Osteocyte (in vitro differentiated cells): ENCODE data around the gene PRSS48. TPM values are rescaled to one million over a fixed set of nuclear protein-coding genes. Genes with fewer than 3 reads are reported as not detected.
"Not testable (repeated sequence)": the region's sequence is repeated elsewhere in the genome, so short reads cannot be mapped to it uniquely, and the experiment has no call there.

Experiments used
- DNase-seq: peaks from one replicate; pipeline ENCODE4 v3.0.0; 2021; ENCODE audit warnings: mixed read lengths; ENCODE audit not compliant: unreplicated experiment; ENCODE audit errors: extremely low spot score
- H3K27ac Mint-ChIP-seq: one replicate; pipeline ENCODE4 v1.8.0; 2021; ENCODE audit warnings: mild to moderate bottlenecking, mixed read lengths; ENCODE audit not compliant: unreplicated experiment
- H3K27me3 Mint-ChIP-seq: one replicate; pipeline ENCODE4 v1.8.0; 2021; ENCODE audit warnings: mixed read lengths; ENCODE audit not compliant: unreplicated experiment
- H3K36me3 Mint-ChIP-seq: one replicate; pipeline ENCODE4 v1.8.0; 2021; ENCODE audit warnings: mixed read lengths; ENCODE audit not compliant: unreplicated experiment
- H3K4me1 Mint-ChIP-seq: one replicate; pipeline ENCODE4 v1.8.0; 2021; ENCODE audit warnings: mixed read lengths; ENCODE audit not compliant: unreplicated experiment
- H3K4me3 Mint-ChIP-seq: one replicate; pipeline ENCODE4 v1.8.0; 2021; ENCODE audit warnings: mild to moderate bottlenecking, moderate library complexity, mixed read lengths; ENCODE audit not compliant: unreplicated experiment
- H3K9me3 Mint-ChIP-seq: one replicate; pipeline ENCODE4 v1.8.0; 2021; ENCODE audit warnings: mixed read lengths; ENCODE audit not compliant: unreplicated experiment
- total RNA-seq: library from RNA; stranded (reverse); gene quantifications from 2 replicates; pipeline ENCODE4 v1.2.1, GENCODE V29; 2021
- TF ChIP-seq, protein P1 (sequence below): fragments of 200-600 bp; sonication (generic); IDR thresholded peaks from 2 replicates; pipeline ENCODE4 v1.5.0; 2021; ENCODE audit warnings: antibody characterized with exemption, mild to moderate bottlenecking, moderate library complexity

PRSS48 gene
- total RNA-seq, 1 donor from 2014 or later = not detected

DNA sequence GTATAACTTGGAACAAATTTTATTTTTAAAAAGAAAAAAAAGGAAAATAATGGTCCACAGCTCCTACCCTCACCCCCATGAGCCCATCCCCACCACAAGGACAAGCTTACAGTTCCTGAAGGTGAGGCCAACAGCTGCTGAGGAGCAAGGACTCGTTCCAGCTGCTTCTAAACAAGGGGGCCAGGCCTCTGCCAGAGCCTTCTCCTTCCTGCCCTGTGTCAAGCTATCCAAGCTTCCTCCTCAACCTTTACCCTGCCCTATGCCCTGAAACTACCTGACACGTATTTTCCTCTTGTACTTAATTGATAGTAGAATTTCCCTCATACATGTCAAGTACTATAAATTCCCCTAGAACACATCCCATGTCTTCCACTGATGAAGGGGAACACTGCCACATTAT, 39.7 kb downstream of the PRSS48 start:
- no peak for DNase-seq
- Mint-ChIP-seq H3K36me3 (no peaks in the 10 kb centered on the region), H3K27me3 (no peaks in the 10 kb centered on the region), H3K9me3 (no peaks in the 10 kb centered on the region), H3K27ac (no peak overlapping the region), H3K4me1 (peaks cover 38% of the 10 kb centered on the region), H3K4me3 (no peak overlapping the region)
- TF ChIP-seq, protein P1, sequence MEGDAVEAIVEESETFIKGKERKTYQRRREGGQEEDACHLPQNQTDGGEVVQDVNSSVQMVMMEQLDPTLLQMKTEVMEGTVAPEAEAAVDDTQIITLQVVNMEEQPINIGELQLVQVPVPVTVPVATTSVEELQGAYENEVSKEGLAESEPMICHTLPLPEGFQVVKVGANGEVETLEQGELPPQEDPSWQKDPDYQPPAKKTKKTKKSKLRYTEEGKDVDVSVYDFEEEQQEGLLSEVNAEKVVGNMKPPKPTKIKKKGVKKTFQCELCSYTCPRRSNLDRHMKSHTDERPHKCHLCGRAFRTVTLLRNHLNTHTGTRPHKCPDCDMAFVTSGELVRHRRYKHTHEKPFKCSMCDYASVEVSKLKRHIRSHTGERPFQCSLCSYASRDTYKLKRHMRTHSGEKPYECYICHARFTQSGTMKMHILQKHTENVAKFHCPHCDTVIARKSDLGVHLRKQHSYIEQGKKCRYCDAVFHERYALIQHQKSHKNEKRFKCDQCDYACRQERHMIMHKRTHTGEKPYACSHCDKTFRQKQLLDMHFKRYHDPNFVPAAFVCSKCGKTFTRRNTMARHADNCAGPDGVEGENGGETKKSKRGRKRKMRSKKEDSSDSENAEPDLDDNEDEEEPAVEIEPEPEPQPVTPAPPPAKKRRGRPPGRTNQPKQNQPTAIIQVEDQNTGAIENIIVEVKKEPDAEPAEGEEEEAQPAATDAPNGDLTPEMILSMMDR = no peak

GRCh38 chr4:151318307-151319006, 41.5 kb downstream of the PRSS48 start:
- Mint-ChIP-seq H3K4me1 (peaks cover 48% of the 10 kb centered on the region), H3K27me3 (no peaks in the 10 kb centered on the region), H3K36me3 (no peaks in the 10 kb centered on the region), H3K27ac (no peak overlapping the region), H3K4me3 (no peak overlapping the region), H3K9me3 (no peaks in the 10 kb centered on the region)
- DNase-seq = no peak
- TF ChIP-seq, protein P1 = no peak

DNA sequence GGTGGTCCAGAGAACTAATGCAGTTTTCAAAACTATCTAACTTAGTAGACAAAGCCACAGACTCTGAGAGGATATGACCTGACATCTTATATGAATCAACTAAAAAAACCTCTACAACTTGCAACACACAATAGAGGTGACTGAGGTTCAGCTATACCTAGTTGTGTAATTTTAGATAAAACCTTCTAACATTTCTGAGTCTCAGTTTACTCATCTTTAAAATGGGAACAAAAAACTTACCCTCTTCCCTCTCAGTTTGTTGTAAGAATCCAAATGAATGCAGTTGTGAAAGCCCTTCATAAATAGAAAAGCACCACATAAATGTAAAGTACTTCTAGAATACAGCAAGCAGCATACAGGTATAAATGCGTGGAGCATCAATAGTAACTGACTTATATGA, 42.5 kb downstream of the PRSS48 start:
- Mint-ChIP-seq H3K27ac (no peak overlapping the region), H3K4me1 (peaks cover 53% of the 10 kb centered on the region), H3K27me3 (no peaks in the 10 kb centered on the region), H3K9me3 (no peaks in the 10 kb centered on the region), H3K36me3 (no peaks in the 10 kb centered on the region), H3K4me3 (no peak overlapping the region)
- TF ChIP-seq, protein P1 = no peak
- DNase-seq = no peak

GRCh38 chr4:151321586-151321985, 44.6 kb downstream of the PRSS48 start:
- Mint-ChIP-seq H3K9me3 (no peaks in the 10 kb centered on the region), H3K36me3 (no peaks in the 10 kb centered on the region), H3K4me3 (no peak overlapping the region), H3K4me1 (peaks cover 46% of the 10 kb centered on the region), H3K27ac (peak overlapping the region; percentile 56), H3K27me3 (no peaks in the 10 kb centered on the region)
- TF ChIP-seq, protein P1 = no peak
- no peak for DNase-seq

DNA sequence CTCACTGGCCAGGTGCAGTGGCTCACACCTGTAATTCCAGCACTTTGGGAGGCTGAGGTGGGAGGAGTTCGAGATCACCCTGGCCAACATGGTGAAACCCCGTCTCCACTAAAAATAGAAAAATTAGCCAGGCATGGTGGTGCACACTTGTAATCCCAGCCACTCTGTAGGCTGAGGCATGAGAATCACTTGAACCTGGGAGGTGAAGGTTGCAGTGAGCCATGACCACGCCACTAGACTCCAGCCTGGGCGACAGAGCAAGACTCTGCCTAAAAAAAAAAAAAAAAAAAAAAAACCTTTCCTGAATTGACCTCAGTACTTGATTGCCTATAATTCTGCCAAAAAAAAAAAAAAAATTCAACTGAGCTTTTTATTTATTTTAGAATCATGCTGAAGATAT, 45.2 kb downstream of the PRSS48 start:
- H3K4me3 Mint-ChIP-seq, H3K36me3 Mint-ChIP-seq, H3K27me3 Mint-ChIP-seq, DNase-seq, H3K9me3 Mint-ChIP-seq: not testable (repeated sequence)
- Mint-ChIP-seq H3K4me1 (peaks cover 46% of the 10 kb centered on the region), H3K27ac (peak overlapping the region; percentile 81)
